Measurements from ENCODE around the gene CDH16. TPM values are rescaled to one million over a fixed set of nuclear protein-coding genes. Genes with fewer than 3 reads are reported as not detected.

CDH16 gene
- total and polyA plus RNA-seq, 2 of the 13 experiments (the other 11 are each of a cell fraction or from before 2014, with no cell fraction given) = 2.7 to 3.9 TPM

DNA sequence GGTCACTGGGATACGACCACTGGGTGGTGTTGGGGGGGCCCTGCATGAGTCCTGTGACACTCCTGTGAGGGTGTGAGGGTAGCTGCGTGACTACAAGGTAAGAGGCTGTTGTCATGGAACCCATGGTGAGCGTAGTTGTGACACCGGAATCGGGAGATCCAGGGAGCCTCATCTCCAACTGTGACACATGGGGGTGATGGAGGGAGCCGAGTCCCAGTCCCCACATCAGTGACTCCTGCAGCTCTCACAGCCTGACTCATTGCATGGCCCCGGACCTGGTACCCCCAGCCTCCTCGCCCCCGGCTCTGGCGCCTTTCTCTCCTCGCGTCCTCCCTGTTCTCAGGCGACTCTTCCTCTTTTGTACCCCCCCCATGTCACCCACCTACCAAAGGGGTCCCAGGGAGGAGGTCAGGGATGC lies 14.2 kb downstream of the CDH16 start (continued):
- TF ChIP-seq, protein P1, sequence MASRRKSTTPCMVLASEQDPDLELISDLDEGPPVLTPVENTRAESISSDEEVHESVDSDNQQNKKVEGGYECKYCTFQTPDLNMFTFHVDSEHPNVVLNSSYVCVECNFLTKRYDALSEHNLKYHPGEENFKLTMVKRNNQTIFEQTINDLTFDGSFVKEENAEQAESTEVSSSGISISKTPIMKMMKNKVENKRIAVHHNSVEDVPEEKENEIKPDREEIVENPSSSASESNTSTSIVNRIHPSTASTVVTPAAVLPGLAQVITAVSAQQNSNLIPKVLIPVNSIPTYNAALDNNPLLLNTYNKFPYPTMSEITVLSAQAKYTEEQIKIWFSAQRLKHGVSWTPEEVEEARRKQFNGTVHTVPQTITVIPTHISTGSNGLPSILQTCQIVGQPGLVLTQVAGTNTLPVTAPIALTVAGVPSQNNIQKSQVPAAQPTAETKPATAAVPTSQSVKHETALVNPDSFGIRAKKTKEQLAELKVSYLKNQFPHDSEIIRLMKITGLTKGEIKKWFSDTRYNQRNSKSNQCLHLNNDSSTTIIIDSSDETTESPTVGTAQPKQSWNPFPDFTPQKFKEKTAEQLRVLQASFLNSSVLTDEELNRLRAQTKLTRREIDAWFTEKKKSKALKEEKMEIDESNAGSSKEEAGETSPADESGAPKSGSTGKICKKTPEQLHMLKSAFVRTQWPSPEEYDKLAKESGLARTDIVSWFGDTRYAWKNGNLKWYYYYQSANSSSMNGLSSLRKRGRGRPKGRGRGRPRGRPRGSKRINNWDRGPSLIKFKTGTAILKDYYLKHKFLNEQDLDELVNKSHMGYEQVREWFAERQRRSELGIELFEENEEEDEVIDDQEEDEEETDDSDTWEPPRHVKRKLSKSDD (CRISPR knock-in tag; IDR thresholded peaks at IDR 0.05; ENCODE audit: low read depth) = peak; percentile 33; the same call in 1 of the 2 replicates
- TF ChIP-seq ZNF605 (CRISPR knock-in tag; IDR thresholded peaks at IDR 0.05) (no peak), NR3C1 (CRISPR knock-in tag; IDR thresholded peaks at IDR 0.05) (no peak), SMAD3 (CRISPR knock-in tag; IDR thresholded peaks at IDR 0.05) (no peak), ZFP62 (CRISPR knock-in tag; IDR thresholded peaks at IDR 0.05) (no peak), KLF13 (CRISPR knock-in tag; IDR thresholded peaks at IDR 0.05) (no peak), SIX1 (CRISPR knock-in tag; IDR thresholded peaks at IDR 0.05; ENCODE audit: borderline replicate concordance) (no peak), SMAD1 (CRISPR knock-in tag; IDR thresholded peaks at IDR 0.05; ENCODE audit: borderline replicate concordance, low read depth) (0 out of 2 replicates have a peak, but pooled peaks have one; percentile 33)
- TF ChIP-seq, protein P2, sequence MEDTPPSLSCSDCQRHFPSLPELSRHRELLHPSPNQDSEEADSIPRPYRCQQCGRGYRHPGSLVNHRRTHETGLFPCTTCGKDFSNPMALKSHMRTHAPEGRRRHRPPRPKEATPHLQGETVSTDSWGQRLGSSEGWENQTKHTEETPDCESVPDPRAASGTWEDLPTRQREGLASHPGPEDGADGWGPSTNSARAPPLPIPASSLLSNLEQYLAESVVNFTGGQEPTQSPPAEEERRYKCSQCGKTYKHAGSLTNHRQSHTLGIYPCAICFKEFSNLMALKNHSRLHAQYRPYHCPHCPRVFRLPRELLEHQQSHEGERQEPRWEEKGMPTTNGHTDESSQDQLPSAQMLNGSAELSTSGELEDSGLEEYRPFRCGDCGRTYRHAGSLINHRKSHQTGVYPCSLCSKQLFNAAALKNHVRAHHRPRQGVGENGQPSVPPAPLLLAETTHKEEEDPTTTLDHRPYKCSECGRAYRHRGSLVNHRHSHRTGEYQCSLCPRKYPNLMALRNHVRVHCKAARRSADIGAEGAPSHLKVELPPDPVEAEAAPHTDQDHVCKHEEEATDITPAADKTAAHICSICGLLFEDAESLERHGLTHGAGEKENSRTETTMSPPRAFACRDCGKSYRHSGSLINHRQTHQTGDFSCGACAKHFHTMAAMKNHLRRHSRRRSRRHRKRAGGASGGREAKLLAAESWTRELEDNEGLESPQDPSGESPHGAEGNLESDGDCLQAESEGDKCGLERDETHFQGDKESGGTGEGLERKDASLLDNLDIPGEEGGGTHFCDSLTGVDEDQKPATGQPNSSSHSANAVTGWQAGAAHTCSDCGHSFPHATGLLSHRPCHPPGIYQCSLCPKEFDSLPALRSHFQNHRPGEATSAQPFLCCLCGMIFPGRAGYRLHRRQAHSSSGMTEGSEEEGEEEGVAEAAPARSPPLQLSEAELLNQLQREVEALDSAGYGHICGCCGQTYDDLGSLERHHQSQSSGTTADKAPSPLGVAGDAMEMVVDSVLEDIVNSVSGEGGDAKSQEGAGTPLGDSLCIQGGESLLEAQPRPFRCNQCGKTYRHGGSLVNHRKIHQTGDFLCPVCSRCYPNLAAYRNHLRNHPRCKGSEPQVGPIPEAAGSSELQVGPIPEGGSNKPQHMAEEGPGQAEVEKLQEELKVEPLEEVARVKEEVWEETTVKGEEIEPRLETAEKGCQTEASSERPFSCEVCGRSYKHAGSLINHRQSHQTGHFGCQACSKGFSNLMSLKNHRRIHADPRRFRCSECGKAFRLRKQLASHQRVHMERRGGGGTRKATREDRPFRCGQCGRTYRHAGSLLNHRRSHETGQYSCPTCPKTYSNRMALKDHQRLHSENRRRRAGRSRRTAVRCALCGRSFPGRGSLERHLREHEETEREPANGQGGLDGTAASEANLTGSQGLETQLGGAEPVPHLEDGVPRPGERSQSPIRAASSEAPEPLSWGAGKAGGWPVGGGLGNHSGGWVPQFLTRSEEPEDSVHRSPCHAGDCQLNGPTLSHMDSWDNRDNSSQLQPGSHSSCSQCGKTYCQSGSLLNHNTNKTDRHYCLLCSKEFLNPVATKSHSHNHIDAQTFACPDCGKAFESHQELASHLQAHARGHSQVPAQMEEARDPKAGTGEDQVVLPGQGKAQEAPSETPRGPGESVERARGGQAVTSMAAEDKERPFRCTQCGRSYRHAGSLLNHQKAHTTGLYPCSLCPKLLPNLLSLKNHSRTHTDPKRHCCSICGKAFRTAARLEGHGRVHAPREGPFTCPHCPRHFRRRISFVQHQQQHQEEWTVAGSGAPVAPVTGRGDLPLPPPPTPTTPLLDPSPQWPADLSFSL (CRISPR knock-in tag; IDR thresholded peaks at IDR 0.05) = no peak
- TF ChIP-seq, protein P3, sequence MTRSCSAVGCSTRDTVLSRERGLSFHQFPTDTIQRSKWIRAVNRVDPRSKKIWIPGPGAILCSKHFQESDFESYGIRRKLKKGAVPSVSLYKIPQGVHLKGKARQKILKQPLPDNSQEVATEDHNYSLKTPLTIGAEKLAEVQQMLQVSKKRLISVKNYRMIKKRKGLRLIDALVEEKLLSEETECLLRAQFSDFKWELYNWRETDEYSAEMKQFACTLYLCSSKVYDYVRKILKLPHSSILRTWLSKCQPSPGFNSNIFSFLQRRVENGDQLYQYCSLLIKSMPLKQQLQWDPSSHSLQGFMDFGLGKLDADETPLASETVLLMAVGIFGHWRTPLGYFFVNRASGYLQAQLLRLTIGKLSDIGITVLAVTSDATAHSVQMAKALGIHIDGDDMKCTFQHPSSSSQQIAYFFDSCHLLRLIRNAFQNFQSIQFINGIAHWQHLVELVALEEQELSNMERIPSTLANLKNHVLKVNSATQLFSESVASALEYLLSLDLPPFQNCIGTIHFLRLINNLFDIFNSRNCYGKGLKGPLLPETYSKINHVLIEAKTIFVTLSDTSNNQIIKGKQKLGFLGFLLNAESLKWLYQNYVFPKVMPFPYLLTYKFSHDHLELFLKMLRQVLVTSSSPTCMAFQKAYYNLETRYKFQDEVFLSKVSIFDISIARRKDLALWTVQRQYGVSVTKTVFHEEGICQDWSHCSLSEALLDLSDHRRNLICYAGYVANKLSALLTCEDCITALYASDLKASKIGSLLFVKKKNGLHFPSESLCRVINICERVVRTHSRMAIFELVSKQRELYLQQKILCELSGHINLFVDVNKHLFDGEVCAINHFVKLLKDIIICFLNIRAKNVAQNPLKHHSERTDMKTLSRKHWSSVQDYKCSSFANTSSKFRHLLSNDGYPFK (CRISPR knock-in tag; IDR thresholded peaks at IDR 0.05; ENCODE audit: borderline replicate concordance) = no peak; the same call in 1 of the 2 replicates
- TF ChIP-seq, protein P4, sequence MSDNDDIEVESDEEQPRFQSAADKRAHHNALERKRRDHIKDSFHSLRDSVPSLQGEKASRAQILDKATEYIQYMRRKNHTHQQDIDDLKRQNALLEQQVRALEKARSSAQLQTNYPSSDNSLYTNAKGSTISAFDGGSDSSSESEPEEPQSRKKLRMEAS (IDR thresholded peaks at IDR 0.05) = peak; percentile 1; the same call in 1 of the 2 replicates
- TF ChIP-seq, protein P5, sequence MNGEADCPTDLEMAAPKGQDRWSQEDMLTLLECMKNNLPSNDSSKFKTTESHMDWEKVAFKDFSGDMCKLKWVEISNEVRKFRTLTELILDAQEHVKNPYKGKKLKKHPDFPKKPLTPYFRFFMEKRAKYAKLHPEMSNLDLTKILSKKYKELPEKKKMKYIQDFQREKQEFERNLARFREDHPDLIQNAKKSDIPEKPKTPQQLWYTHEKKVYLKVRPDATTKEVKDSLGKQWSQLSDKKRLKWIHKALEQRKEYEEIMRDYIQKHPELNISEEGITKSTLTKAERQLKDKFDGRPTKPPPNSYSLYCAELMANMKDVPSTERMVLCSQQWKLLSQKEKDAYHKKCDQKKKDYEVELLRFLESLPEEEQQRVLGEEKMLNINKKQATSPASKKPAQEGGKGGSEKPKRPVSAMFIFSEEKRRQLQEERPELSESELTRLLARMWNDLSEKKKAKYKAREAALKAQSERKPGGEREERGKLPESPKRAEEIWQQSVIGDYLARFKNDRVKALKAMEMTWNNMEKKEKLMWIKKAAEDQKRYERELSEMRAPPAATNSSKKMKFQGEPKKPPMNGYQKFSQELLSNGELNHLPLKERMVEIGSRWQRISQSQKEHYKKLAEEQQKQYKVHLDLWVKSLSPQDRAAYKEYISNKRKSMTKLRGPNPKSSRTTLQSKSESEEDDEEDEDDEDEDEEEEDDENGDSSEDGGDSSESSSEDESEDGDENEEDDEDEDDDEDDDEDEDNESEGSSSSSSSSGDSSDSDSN (CRISPR knock-in tag; IDR thresholded peaks at IDR 0.05) = peak; percentile 9; the same call in 1 of the 2 replicates
- TF ChIP-seq, protein P6, sequence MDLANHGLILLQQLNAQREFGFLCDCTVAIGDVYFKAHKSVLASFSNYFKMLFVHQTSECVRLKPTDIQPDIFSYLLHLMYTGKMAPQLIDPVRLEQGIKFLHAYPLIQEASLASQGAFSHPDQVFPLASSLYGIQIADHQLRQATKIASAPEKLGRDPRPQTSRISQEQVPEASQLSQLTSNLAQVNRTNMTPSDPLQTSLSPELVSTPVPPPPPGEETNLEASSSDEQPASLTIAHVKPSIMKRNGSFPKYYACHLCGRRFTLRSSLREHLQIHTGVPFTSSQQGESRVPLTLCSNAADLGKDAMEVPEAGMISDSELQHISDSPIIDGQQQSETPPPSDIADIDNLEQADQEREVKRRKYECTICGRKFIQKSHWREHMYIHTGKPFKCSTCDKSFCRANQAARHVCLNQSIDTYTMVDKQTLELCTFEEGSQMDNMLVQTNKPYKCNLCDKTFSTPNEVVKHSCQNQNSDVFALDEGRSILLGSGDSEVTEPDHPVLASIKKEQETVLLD (CRISPR knock-in tag; IDR thresholded peaks at IDR 0.05; ENCODE audit: low read depth) = no peak

All from HepG2 (cell line).